ENCODE measurements around the gene CDK17.

DNA sequence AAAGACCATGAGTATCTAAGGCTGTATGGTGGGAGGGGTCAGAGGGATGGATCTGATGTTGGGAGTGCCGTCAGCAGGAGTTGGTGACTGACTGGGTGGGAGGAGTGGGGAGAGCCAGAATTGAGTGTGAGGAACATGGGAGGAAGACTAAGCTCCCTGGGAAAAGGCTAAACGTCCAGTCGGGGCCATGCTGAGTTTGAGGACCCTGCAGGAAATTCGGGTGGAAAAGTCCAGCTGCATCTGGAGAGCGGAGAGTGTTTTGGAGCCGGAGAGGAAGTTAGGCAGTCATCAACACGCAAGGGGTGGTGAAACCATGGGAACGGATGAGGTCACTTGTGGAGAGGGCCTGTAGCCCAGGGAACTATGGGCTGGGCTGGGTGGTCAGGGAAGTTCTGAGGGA is 145.2 kb downstream of the CDK17 start:
- TF ChIP-seq, protein P1, sequence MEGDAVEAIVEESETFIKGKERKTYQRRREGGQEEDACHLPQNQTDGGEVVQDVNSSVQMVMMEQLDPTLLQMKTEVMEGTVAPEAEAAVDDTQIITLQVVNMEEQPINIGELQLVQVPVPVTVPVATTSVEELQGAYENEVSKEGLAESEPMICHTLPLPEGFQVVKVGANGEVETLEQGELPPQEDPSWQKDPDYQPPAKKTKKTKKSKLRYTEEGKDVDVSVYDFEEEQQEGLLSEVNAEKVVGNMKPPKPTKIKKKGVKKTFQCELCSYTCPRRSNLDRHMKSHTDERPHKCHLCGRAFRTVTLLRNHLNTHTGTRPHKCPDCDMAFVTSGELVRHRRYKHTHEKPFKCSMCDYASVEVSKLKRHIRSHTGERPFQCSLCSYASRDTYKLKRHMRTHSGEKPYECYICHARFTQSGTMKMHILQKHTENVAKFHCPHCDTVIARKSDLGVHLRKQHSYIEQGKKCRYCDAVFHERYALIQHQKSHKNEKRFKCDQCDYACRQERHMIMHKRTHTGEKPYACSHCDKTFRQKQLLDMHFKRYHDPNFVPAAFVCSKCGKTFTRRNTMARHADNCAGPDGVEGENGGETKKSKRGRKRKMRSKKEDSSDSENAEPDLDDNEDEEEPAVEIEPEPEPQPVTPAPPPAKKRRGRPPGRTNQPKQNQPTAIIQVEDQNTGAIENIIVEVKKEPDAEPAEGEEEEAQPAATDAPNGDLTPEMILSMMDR (IDR thresholded peaks at IDR 0.05) = no peak
- TF ChIP-seq POLR2A (IDR thresholded peaks at IDR 0.05) = no peak
